T-helper 1 cell treated with Interleukin-12 subunit alpha and Interleukin-12 subunit beta and Interleukin-4 antibody, amounts not matched to agents 30 μg/mL and 1 μg/mL, for 36 hours (primary cell): Measurements from ENCODE around the gene MAGEB18.

Experiments
- H3K27ac Mint-ChIP-seq: one replicate; pipeline ENCODE4 v1.8.0; 2021; ENCODE audit warnings: mild to moderate bottlenecking, mixed read lengths
- H3K27me3 Mint-ChIP-seq: one replicate; pipeline ENCODE4 v1.8.0; 2021; ENCODE audit warnings: low read depth, mixed read lengths
- H3K36me3 Mint-ChIP-seq: one replicate; pipeline ENCODE4 v1.8.0; 2021; ENCODE audit warnings: low read depth, mixed read lengths
- H3K4me1 Mint-ChIP-seq: one replicate; pipeline ENCODE4 v1.8.0; 2021; ENCODE audit warnings: low read depth, mixed read lengths
- H3K4me3 Mint-ChIP-seq: one replicate; pipeline ENCODE4 v1.8.0; 2021; ENCODE audit warnings: mild to moderate bottlenecking, moderate library complexity, mixed read lengths
- H3K9me3 Mint-ChIP-seq: one replicate; pipeline ENCODE4 v1.8.0; 2021; ENCODE audit warnings: mixed read lengths

The MAGEB18 gene

GRCh38 chrX:26138274-26138673 is at the start of gene MAGEB18:
Gene MAGEB18, plus strand, starts transcription at chrX:26138343. Its CDS starts 643 bp downstream, at chrX:26138986.
- H3K4me1 Mint-ChIP-seq, result no peaks in the 10 kb centered on the region
- H3K27me3 Mint-ChIP-seq, result no peaks in the 10 kb centered on the region
- no peaks in the 10 kb centered on the region for H3K36me3 Mint-ChIP-seq
- no peaks in the 10 kb centered on the region for H3K9me3 Mint-ChIP-seq
- no peak within 1 kb of the TSS for H3K27ac Mint-ChIP-seq
- no peak within 1 kb of the TSS for H3K4me3 Mint-ChIP-seq

GRCh38 chrX:26100421-26100920 is 37.7 kb upstream of the MAGEB18 start:
- Mint-ChIP-seq H3K36me3 (no peaks in the 10 kb centered on the region), H3K27me3 (no peaks in the 10 kb centered on the region), H3K9me3 (no peaks in the 10 kb centered on the region), H3K4me1 (no peaks in the 10 kb centered on the region), H3K27ac (no peak overlapping the region), H3K4me3 (no peak overlapping the region)

- Mint-ChIP-seq H3K27ac (no peak overlapping the region), H3K27me3 (no peaks in the 10 kb centered on the region), H3K4me1 (no peaks in the 10 kb centered on the region), H3K36me3 (no peaks in the 10 kb centered on the region), H3K4me3 (no peak overlapping the region), H3K9me3 (no peaks in the 10 kb centered on the region)
Observed at GRCh38 chrX:26109142-26109541, 29.0 kb upstream of the MAGEB18 start.

- Mint-ChIP-seq H3K4me1 (no peaks in the 10 kb centered on the region), H3K27me3 (no peaks in the 10 kb centered on the region), H3K36me3 (no peaks in the 10 kb centered on the region), H3K9me3 (no peaks in the 10 kb centered on the region), H3K27ac (no peak overlapping the region), H3K4me3 (no peak overlapping the region)
Observed at GRCh38 chrX:26146024-26146423, 7.9 kb downstream of the MAGEB18 start.

GRCh38 chrX:26160301-26160700 is 22.2 kb downstream of the MAGEB18 start, which contains the start of gene MAGEB6B:
Gene MAGEB6B, plus strand, starts transcription at chrX:26160601. Its CDS starts 0 bp downstream, at chrX:26160601.
- no peaks in the 10 kb centered on the region for H3K4me1 Mint-ChIP-seq

More at GRCh38 chrX:26160301-26160700, 22.2 kb downstream of the MAGEB18 start, which contains the start of gene MAGEB6B:
- H3K36me3 Mint-ChIP-seq, result no peaks in the 10 kb centered on the region
- H3K27ac Mint-ChIP-seq, result no peak within 1 kb of the TSS
- no peak within 1 kb of the TSS for H3K4me3 Mint-ChIP-seq
- peaks cover 3% of the 10 kb centered on the region for H3K9me3 Mint-ChIP-seq
- no peaks in the 10 kb centered on the region for H3K27me3 Mint-ChIP-seq
